GM12891 (cell line): Measurements from ENCODE around the gene IRAK1BP1.

ENCODE experiments used
- POLR2A ChIP-seq: IDR thresholded peaks from 2 replicates; pipeline ENCODE4 v1.6.1; 2011; ENCODE audit warnings: low read depth, low read length, control low read depth
- POLR2AphosphoS5 ChIP-seq: IDR thresholded peaks from 2 replicates; pipeline ENCODE4 v1.6.1; 2011; ENCODE audit warnings: low read depth, low read length, control low read depth
- POU2F2 ChIP-seq: IDR thresholded peaks from 2 replicates; pipeline ENCODE4 v1.6.1; 2011; ENCODE audit warnings: low read depth, mild to moderate bottlenecking, control low read depth, low read length, moderate library complexity
- SPI1 ChIP-seq: IDR thresholded peaks from 2 replicates; pipeline ENCODE4 v1.6.1; 2011; ENCODE audit warnings: low read depth, low read length, control low read depth
- TAF1 ChIP-seq: IDR thresholded peaks from 2 replicates; pipeline ENCODE4 v1.6.1; 2011; ENCODE audit warnings: low read depth, low read length, control low read depth

GRCh38 chr6:78911218-78911940, 44.0 kb downstream of the IRAK1BP1 start:
- TF ChIP-seq POLR2A (no peak), POLR2AphosphoS5 (no peak), SPI1 (no peak), TAF1 (no peak), POU2F2 (no peak)
